Activated CD4-positive, CD25-positive, alpha-beta regulatory T cell treated with anti-CD3 and anti-CD28 coated beads, Interleukin-2, amount 50 U/mL, for 72 hours (primary cell): ENCODE results near the gene CTXN1.
A peak's percentile ranks its signal among the peaks of the same experiment; 100 is the strongest.
"Not testable (repeated sequence)": the region's sequence is repeated elsewhere in the genome, so short reads cannot be mapped to it uniquely, and the experiment has no call there.

ENCODE experiments used
- DNase-seq: peaks from one replicate; pipeline ENCODE4 v3.0.0; 2021

The CTXN1 gene

GRCh38 chr19:7944177-7944761 is 18.3 kb upstream of the CTXN1 start:
- DNase-seq, result peak; percentile 83

DNA sequence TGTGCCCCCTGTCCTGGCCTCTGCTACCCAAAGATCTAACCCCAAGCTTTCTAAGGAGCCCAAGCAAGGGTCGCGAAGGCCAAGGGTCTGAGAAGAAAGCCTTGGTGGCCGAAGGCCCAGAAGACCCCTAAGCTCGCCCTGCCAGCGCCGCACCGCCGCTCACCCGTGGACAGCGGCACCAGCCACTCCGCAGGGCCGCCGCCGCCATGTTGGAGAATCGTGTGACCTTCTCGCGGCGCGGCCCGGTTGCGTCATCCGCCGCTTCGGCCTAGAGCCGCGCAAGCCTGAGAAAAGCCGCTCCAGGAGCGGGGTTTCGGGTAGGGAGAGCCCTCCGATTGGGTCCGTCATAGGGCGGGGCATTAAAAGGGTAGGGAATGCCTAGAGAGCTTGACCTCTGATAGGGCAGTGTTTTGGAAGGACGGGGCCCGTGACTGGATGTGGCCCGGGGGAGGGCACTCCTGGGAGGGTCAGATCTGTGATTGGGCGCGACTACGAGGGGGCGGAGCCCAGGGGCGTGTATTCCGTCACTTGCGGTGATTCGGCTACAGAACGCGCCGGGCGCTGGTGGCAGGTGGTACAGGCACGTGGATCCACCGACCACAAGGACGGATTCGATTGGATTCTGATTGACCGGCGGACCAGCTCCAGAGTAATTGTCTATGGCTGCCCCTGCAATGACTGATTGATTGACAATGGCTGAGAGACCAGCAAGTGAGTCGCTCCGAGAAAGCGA is 17.7 kb upstream of the CTXN1 start, which contains the start of gene TIMM44:
Gene TIMM44 (minus strand): TSS at position 223 of the 733 bp plus-strand sequence. CDS start 15 bp downstream, at position 208.
- peak; percentile 98 for DNase-seq

- no peak for DNase-seq
Measured at GRCh38 chr19:7942981-7943443, 17.1 kb upstream of the CTXN1 start.

GRCh38 chr19:7941895-7942596 is 16.1 kb upstream of the CTXN1 start:
- no peak for DNase-seq

GRCh38 chr19:7940841-7941240 is 14.9 kb upstream of the CTXN1 start:
- no peak for DNase-seq

- no peak for DNase-seq
Measured at GRCh38 chr19:7934766-7935165, 8.8 kb upstream of the CTXN1 start.

DNA sequence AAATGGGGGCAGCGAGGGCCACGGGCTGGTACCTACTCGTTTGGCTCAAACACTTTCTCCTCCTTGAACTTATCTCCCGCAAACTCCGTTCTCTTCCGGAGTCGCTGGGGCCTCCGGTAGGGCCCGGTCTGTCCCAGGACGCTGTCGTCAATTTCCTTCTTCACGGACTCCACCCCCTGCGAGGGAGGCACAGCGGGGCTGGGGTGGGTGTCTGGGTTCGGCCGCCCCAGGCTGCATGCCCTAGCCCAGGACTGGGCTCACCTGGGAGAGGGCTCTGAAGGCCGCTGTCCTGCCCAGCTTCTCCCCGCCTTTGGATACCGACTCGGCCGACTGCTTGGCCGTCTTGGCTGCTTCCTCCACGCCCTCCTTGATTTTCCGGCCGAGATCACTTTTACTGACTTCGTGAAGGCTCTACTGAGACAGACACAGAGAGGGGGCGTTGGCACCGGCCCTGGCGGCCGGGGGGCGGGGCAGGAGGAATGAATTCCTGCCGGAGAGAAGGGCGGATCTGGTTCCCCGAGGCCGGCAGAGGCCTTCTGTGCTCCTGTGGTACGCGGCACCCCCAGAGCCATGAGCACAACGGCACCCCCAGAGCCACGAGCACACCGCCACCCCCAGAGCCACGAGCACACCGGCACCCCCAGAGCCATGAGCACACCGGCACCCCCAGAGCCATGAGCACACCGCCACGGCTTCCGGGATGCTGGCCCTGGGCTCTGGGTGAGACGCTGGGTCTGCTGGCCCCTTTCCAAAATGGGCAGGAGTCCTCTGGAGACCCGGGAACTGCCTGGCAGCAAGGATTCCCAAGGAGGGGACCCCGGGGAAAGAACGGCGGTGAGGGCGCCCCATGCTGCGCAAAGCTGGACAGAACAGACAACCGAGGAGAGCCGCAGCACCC is 8.1 kb upstream of the CTXN1 start:
- DNase-seq, result no peak

DNA sequence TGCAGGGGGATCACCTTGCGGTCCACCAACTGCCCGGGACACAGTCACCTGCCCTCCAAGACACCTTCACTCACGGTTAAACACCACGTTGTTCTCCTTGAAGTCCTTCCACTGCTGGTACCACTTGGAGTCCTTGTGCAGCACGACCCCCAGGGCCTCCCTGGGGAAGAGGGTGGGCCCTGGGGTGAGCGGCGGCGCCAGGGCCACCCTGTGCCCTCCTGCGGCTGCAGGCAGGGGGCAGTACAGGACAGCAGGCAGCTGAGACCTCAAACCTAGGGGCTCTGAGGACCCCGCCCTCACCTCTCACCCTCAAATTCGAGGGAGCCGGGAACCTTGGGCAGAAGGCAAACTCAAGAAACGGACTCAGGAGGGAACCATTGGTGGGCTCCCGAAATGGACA is 7.5 kb upstream of the CTXN1 start:
- DNase-seq, result no peak

DNA sequence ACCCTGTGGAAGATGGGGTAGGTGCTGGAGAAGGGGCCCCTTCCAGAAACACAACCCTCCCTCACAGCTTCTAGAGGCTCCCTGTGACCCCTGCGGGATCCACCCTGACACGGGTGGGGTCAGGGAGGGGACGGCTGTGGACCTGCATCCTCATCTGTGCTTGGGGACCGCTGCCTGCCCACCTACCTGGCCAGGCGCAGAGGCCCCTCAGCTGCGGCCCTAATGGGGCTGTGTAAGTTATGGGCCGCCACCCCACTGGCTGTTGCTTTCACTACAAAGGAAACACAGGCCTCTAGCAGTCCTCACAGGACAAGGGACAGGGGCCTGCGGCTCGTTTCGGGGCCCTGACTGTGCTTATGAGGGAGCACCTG is 7.0 kb upstream of the CTXN1 start:
- no peak for DNase-seq

GRCh38 chr19:7932276-7932929 is 6.5 kb upstream of the CTXN1 start:
- no peak for DNase-seq

GRCh38 chr19:7931221-7932061 is 5.5 kb upstream of the CTXN1 start:
- DNase-seq, result no peak

GRCh38 chr19:7930765-7931164 is 4.8 kb upstream of the CTXN1 start:
- DNase-seq, result no peak

GRCh38 chr19:7930030-7930429 is 4.1 kb upstream of the CTXN1 start:
- DNase-seq, result not testable (repeated sequence)

DNA sequence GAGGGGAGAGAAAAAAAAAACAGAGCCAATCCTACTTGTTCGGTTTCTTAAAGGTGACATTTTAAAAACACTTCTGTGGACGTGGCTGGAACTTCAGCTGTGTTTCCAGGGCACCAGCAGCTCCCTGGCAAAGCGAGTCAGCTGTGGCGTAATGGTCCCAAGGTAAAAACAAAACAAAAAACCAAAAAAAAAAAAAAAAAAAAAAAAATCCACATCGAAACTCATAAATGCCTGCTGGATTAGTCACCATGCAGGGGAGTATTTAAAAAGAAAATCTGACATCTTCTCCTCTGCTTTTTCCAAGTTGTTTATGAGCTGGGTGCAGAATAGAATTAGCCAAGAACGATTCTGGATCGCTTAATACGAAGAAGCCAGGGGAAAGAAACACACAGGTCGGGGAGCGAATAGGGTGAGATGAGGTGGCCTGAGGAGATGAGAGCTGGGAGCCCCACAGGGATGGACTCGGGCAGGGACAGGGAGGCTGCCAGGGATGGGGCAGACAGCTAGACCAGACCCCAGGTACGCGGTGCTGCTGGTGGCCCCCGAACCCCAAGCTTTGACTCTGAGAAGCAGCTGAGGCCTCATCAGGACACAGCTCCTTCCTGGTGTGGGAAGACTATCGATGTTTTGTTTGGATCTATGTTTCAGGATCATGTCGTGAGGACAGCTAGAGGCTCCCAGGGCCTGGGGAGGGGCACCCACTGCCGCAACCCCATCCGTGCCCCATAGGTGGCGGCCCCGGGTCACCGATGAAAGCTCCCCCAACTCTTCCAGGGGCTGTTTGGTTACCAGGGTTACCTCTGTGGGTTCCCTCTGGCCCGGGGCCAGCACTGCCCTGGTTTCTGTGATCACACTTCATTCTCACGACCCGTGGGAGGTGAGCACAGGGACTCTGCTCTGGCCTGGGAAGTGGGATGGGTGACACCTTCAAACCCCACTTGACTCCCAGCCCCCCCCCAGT is 3.1 kb upstream of the CTXN1 start:
- DNase-seq, result peak; percentile 56

GRCh38 chr19:7928334-7928706 is 2.4 kb upstream of the CTXN1 start:
- no peak for DNase-seq

GRCh38 chr19:7927605-7928333 is 1.8 kb upstream of the CTXN1 start:
- DNase-seq, result no peak

- DNase-seq, result no peak
Measured at GRCh38 chr19:7926727-7927604, 1.0 kb upstream of the CTXN1 start.

- peak; percentile 75 for DNase-seq
Measured at GRCh38 chr19:7925171-7925851, 624 bp downstream of the CTXN1 start.
